Erythroblast (primary cell): ENCODE results near the gene LIMS1.
"Not testable (repeated sequence)": the region's sequence is repeated elsewhere in the genome, so short reads cannot be mapped to it uniquely, and the experiment has no call there.

Source experiments
- DNase-seq, 2 experiments: peaks; one replicate each; lab custom pipeline; 2025; lab: John Stamatoyannopoulos, UW
- GATA1 ChIP-seq: IDR thresholded peaks from 2 replicates; pipeline ENCODE4 v1.6.1; 2011; ENCODE audit warnings: low read depth, mild to moderate bottlenecking, control low read depth, low read length, moderate library complexity
- POLR2A ChIP-seq: IDR thresholded peaks from 2 replicates; pipeline ENCODE4 v1.6.1; 2011; ENCODE audit warnings: mild to moderate bottlenecking, low read length

LIMS1 gene

GRCh38 chr2:108635630-108636354 is 101.5 kb downstream of the LIMS1 start:
- DNase-seq, result no peak
- TF ChIP-seq POLR2A (no peak), GATA1 (no peak)

GRCh38 chr2:108637304-108637669 is 103.0 kb downstream of the LIMS1 start:
- no peak for TF ChIP-seq GATA1
- peak; percentile 24 for TF ChIP-seq POLR2A
- DNase-seq, result peak; percentile 29 to 45

- no peak for TF ChIP-seq POLR2A
- no peak for TF ChIP-seq GATA1
Observed at GRCh38 chr2:108640731-108641130, 106.5 kb downstream of the LIMS1 start.

GRCh38 chr2:108641756-108642155 is 107.5 kb downstream of the LIMS1 start:
- TF ChIP-seq GATA1 (no peak), POLR2A (no peak)
- peak in 1 of 2 experiments; percentile 46 for DNase-seq

More at GRCh38 chr2:108640731-108641130, 106.5 kb downstream of the LIMS1 start:
- DNase-seq, result no peak

GRCh38 chr2:108643261-108643849 is 109.1 kb downstream of the LIMS1 start:
- DNase-seq, result no peak
- TF ChIP-seq POLR2A (no peak), GATA1 (no peak)

GRCh38 chr2:108643862-108644261 is 109.6 kb downstream of the LIMS1 start:
- not testable (repeated sequence) for DNase-seq

GRCh38 chr2:108644446-108644845 is 110.2 kb downstream of the LIMS1 start:
- DNase-seq, result not testable (repeated sequence)

- not testable (repeated sequence) for DNase-seq
Observed at GRCh38 chr2:108648796-108649195, 114.5 kb downstream of the LIMS1 start.

GRCh38 chr2:108650465-108650864 is 116.2 kb downstream of the LIMS1 start:
- DNase-seq, result not testable (repeated sequence)

- DNase-seq, result not testable (repeated sequence)
Observed at GRCh38 chr2:108651468-108651867, 117.2 kb downstream of the LIMS1 start.

- peak in 1 of 2 experiments; percentile 4 for DNase-seq
Observed at GRCh38 chr2:108652187-108652931, 118.1 kb downstream of the LIMS1 start.

- not testable (repeated sequence) for DNase-seq
Observed at GRCh38 chr2:108653425-108653824, 119.2 kb downstream of the LIMS1 start.

- DNase-seq, result not testable (repeated sequence)
Observed at GRCh38 chr2:108653849-108654248, 119.6 kb downstream of the LIMS1 start.

GRCh38 chr2:108654521-108655125 is 120.4 kb downstream of the LIMS1 start:
- DNase-seq, result not testable (repeated sequence)

GRCh38 chr2:108655270-108655669 is 121.0 kb downstream of the LIMS1 start:
- DNase-seq, result not testable (repeated sequence)

GRCh38 chr2:108656282-108656681 is 122.0 kb downstream of the LIMS1 start:
- DNase-seq, result not testable (repeated sequence)

- DNase-seq, result not testable (repeated sequence)
Observed at GRCh38 chr2:108657517-108657916, 123.2 kb downstream of the LIMS1 start.

GRCh38 chr2:108658553-108658952 is 124.3 kb downstream of the LIMS1 start:
- not testable (repeated sequence) for DNase-seq

- not testable (repeated sequence) for DNase-seq
Observed at GRCh38 chr2:108661493-108661892, 127.2 kb downstream of the LIMS1 start.

GRCh38 chr2:108662207-108662612 is 127.9 kb downstream of the LIMS1 start:
- DNase-seq, result peak in 1 of 2 experiments; percentile 12

- not testable (repeated sequence) for DNase-seq
Observed at GRCh38 chr2:108663346-108663745, 129.1 kb downstream of the LIMS1 start.
